GM18498 (cell line): Measurements from ENCODE around the gene GLUD1.
"Not testable (repeated sequence)": the region's sequence is repeated elsewhere in the genome, so short reads cannot be mapped to it uniquely, and the experiment has no call there.

Experiments
- ATAC-seq: cut with Tn5 transposase; IDR thresholded peaks from one replicate; pipeline ENCODE4 v1.9.1; 2021; ENCODE audit warnings: mild to moderate bottlenecking, moderate library complexity; ENCODE audit not compliant: unreplicated experiment

GLUD1 gene

GRCh38 chr10:87007124-87007523, 87.5 kb downstream of the GLUD1 start:
- not testable (repeated sequence) for ATAC-seq

- no peak for ATAC-seq
Observed at GRCh38 chr10:87000491-87000890, 94.2 kb downstream of the GLUD1 start.
